HG02885 (cell line): ENCODE data around the gene PARPBP.
"Not testable (repeated sequence)": the region's sequence is repeated elsewhere in the genome, so short reads cannot be mapped to it uniquely, and the experiment has no call there.

Experiments used
- ATAC-seq: cut with Tn5 transposase; IDR thresholded peaks from one replicate; pipeline ENCODE4 v1.9.1; 2021; ENCODE audit warnings: mild to moderate bottlenecking; ENCODE audit not compliant: unreplicated experiment, poor library complexity

The PARPBP gene, protein sequence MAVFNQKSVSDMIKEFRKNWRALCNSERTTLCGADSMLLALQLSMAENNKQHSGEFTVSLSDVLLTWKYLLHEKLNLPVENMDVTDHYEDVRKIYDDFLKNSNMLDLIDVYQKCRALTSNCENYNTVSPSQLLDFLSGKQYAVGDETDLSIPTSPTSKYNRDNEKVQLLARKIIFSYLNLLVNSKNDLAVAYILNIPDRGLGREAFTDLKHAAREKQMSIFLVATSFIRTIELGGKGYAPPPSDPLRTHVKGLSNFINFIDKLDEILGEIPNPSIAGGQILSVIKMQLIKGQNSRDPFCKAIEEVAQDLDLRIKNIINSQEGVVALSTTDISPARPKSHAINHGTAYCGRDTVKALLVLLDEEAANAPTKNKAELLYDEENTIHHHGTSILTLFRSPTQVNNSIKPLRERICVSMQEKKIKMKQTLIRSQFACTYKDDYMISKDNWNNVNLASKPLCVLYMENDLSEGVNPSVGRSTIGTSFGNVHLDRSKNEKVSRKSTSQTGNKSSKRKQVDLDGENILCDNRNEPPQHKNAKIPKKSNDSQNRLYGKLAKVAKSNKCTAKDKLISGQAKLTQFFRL

DNA sequence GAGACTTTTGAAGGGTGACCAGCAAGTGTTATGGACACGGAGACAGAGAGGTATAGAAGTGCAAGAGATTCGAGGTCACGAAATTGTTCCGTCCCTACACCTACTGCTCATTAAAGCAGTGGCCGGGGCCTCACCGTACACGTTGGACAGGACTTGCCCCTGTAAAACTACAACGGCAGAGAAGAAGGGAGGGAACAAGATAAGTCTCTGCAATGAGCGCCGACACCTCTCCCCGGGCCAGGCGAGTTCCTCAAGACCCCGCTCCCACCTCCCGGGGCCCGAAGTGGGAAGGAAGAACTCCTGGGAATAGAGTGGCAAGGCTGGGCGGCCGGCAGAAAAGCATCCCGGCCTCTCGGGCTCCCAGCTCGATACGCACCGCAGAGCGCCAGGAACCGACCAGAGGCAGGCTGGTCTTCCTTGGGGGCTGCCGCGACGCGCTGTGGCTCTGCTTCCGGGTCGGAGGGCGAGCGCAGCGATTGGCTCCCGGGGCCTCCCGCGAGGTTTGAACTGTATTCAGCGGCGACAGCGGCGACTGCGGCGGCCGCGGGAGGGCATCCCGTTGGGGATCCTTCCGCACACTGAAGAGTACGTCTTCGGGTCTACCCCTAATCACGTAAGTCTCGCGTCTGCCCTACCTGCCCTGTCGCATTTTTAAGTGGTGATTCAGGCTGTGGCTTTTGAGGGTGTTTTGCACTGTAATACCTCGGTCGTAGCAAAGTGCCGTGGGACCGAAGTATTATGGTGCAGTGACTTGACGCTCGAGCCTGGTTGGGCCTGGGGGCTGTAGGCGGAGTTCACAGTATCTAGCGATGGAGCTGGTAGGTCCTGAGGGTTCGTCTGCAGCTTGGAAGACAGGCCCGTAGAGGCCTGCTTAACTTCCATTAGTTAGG lies at the start of gene PARPBP, which contains the start of gene NUP37:
Gene PARPBP, plus strand, starts transcription at position 510 of the 890 bp plus-strand sequence. CDS start 3,706 bp downstream, outside the sequence.
Gene NUP37, minus strand, starts transcription at position 441 of the 890 bp plus-strand sequence. CDS start 1,596 bp downstream, outside the sequence.
- peak; percentile 96 for ATAC-seq

DNA sequence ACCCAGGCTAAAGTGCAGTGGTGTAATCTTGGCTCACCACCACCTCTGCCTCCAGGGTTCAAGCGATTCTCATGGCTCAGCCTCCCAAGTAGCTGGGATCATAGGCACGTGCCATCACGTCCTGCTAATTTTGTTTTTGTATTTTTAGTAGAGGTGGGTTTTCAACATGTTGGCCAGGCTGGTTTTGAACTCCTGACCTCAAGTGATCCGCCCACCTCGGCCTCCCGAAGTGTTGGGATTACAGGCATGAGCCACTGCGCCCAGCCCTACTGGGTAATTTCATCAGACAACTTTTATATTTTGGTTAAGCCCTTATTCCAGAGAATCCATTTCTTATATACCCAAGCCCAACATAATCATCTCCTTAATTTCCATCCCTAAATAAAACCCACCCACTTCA lies 47.9 kb upstream of the PARPBP start:
- not testable (repeated sequence) for ATAC-seq

DNA sequence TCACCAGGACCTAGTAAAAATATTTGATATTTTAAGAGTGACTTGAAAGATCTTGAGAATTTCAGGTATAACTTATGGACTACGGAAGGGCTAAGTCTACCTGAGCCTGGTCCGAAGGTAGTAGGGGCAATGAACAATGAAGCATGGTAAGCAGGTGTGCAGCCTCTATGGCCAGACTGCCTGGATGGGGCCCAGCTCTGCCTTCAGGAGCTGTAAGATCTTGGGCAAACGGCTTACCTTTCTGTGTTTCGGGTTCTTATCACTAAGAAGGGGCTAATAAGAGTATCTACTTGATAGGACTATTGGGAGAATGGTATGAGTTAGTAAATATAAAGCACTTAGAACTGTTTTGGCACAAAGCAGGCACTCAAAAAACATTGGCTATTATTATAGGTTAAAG lies 39.1 kb upstream of the PARPBP start:
- ATAC-seq: no peak

DNA sequence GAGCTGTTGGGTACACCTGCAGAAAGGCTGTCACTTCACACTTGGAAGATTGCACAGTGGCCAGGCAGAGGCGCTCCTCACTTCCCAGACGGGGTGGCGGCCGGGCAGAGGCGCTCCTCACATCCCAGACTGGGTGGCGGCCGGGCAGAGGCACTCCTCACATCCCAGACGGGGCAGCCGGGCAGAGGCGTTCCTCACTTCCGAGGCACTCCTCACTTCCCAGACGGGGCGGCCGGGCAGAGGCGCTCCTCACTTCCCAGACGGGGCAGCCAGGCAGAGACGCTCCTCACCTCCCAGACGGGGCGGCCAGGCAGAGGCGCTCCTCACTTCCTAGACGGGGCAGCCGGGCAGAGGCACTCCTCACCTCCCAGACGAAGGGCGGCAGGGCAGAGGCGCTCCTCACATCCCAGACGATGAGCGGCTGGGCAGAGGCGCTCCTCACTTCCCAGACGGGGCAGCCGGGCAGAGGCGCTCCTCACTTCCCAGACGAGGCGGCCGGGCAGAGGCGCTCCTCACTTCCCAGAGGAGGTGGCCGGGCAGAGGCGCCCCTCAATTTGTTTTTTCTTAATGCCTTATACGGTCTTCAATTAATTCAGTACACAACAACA lies 30.7 kb upstream of the PARPBP start:
- not testable (repeated sequence) for ATAC-seq

DNA sequence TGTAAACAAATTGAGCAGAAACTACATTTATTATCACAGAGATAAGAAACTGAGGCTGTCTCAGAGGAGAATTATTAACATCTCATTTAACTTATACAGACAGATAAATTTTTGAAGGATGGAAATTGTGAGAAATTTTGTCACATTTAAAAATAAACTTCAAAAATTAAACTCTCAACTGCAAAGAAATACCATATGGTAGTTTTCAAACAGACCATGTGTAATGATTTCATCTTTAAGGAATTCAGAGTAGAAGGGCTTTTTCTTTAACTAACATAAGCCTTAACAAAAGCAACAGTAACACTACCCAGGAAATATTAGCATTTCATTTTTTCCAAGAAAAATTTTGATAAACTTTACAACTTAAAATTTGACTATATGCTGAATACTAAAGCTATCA lies 26.7 kb upstream of the PARPBP start:
- ATAC-seq: no peak

DNA sequence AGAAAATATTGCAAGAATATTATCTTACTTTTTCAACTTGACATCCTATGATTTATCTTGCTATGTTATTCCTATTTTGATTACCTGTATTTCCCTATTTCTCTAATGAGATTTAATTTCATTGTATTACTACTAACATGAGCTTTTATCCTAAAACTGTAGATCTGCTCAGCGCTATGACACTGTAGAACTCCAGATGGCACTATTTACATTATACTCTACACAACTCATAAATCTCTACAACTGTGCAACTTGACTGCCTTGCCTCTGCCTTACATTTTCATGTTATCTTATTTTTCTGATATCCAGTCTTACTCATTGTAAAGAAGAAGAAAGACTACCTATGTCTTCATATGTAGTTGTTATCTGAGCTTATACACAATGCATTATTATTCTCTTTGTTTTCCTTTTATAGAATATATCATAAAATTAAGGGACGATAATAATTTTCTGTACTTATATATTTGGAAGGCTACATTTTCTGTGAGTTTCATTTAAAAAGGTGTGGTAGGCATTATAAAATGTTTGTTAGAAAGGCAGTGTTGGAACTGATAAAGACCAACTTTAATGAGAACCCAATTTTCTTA lies 24.2 kb upstream of the PARPBP start:
- ATAC-seq: peak; percentile 56

DNA sequence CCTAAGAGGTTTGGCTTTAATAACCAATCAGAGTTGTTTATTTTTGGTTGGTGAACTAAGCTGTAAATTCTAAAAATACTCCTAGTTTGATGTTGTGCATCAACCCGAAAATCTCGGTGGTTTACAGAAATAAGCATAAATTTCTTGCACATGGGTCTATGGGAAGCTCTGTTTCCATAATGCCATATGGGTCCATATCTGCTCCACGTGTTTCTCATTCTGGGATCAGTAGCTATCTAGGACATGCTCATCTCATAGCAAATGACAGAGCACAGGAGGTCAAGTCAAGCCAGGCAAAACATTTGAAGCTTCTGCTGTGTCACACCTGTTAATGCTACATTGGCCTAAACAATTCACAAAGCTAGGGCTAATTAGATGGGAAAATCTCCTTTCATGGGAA lies 23.1 kb upstream of the PARPBP start:
- no peak for ATAC-seq

DNA sequence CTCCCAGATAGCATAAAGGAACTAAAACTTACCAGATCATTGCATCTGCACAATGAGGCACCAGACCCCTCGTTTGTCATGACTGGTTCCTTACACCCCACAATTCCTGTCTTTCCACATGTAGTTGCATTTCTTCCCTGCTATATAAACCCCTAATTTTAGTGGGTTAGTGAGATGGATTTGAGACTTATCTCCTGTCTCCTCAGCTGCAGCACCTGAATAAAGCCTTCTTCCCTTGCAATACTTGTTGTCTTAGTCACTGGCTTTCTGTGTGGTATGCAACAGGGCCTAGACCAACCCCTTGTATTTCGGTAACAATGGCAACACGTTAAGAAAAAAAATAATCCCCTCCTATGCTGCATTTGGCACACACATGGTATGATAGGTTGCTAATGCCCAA lies 13.1 kb upstream of the PARPBP start:
- no peak for ATAC-seq

DNA sequence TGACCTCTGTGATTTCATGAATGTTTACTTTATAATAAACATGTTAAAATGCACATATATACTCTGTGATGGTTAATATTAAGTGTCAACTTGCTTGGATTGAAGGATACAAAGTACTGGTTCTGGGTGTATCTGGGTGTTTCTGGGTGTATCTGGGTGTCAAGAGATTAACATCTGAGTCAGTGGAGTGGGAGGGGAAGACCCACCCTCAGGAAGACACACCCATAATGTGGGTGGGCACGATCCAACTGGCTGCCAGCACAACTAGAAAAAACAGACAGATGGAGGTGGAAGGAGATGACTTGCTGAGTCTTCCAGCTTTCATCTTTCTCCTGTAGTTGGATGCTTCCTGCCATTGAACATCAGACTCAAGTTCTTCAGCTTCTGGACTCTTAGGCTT lies 12.0 kb upstream of the PARPBP start:
- ATAC-seq: no peak

DNA sequence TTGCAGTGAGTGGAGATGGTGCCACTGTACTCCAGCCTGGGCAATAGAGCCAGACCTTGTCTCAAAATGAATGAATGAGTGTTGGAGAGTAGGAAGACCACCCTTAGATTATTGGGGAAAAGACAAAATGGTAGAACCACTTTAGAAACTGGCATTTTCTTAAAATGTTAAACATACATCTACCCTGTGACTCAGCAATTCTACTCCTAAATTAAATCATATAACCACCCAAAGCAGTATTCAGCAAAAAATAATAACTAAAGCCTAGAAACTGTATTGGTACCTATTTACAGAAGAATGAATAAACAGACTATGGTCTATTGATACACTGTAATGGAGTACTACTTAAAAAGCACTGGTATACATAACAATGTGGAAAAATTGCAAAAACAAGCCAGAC lies 9.2 kb upstream of the PARPBP start:
- no peak for ATAC-seq

DNA sequence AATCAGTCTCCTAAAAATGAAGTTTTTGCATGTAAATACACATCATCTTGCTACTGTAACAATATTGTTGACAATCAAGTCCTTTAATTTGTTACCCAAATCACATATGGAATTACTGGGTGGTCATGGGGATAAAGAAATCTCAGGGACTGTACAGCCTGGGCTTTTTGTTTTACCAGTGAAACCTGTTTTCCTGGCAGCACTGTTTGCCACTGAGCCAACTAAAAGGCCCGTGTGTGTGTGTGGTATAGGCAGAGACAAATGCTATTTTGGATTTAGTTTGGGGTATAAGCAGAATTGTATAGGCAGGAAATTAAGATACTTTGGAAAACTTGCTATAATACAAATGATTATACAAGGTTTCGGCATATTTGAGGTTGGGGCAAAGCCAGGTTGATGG lies 5.8 kb upstream of the PARPBP start:
- no peak for ATAC-seq

DNA sequence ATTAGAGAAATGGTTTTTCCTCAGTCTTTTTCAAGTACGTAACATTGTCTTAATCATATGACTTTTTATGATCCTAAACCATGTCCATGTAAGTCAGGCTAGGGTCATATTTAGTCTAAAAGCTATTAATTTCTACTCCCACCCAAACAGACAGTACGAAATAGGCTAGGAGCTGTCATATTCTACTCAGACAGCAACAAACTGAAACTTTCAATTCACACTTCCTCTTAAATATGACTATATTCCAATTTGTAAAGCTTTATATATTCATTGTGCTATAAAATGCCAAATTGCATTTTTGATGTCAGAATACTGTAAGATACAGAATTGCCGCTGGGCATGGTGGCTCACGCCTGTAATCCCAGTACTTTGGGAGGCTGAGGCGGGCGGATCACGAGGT lies 3.6 kb upstream of the PARPBP start:
- ATAC-seq: no peak

DNA sequence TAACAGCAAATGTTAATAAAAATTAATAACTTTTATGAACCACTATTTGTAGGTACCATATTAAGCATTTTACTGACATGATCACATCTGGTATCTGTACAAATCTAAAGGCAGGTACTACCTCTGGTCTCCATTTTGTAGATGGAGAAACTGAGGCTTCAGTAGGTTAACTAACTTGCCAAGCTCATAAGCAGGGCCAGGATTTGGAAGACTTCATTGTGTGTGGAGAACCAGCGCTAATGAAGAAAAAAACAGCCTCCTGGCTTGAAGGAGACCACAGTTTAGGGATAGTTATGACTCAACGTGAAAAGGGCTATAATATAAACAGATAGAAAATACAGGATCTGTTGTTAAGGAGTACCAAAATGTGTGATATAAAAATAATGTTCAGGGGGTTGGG lies 1.1 kb upstream of the PARPBP start:
- no peak for ATAC-seq

DNA sequence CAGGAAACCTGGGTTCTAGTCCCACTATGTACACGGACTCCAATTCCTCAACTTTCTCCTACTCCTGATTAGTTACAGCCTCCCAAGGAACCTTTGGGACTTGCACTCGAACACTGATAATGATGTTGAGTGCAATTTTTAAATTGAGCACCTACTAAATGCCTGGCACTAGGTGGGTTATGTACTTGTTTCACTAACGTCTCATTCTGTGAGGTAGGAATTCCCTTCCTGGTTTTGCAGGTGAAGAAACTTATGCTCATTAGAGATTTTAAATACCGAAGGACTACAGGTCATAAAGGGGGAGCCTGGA lies 536 bp downstream of the PARPBP start:
- ATAC-seq: peak; percentile 1

DNA sequence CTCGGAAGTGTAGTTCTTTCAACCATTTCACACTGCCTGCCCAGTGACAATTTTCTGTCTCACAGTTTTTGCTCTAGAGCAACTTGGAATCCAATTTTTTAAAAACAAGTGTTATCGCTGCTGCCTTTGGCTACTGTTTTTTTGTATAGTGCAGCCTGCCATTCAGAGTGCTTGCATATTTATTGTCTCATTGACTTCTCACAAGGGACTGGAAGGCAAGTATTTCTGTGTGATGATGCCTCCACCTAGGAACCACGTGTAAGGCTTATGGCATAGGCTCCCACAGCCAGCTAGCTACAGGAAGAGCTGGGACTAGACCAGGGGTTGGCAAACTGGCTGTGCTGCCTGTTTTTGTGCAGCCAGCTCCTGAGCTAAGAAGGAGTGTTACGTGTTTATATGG lies 903 bp downstream of the PARPBP start:
- no peak for ATAC-seq

DNA sequence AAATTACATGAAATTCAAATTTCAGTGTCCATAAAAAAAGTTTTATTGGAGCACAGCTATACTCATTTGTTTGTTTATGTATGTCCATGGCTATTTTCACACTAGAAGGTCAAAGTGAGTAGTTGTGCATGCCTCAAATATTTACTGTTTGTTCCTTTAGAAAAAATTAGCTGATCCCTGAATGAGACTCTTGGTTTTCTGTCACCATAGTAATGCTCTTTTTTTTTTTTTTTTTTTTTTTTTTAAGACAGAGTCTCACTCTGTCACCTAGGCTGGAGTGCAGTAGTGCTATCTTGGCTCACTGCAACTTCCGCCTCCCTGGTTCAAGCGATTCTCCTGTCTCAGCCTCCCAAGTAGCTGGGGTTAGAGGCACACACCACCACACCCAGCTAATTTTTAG lies 1.3 kb downstream of the PARPBP start:
- ATAC-seq: not testable (repeated sequence)

DNA sequence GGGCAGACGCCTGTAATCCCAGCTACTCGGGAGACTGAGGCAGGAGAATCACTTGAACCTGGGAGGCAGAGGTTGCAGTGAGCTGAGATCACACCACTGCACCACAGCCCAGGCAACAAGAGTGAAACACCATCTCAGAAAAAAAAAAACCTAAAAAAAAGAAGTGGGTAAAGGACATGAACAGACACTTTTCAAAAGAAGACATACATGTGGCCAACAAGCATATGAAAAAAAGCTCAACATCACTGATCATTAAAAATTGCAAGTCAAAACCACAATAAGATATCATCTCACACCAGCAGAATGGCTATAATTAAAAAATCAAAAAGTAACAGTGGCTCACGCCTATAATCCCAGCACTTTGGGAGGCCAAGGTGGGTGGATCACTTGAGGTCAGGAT lies 10.7 kb downstream of the PARPBP start:
- ATAC-seq: not testable (repeated sequence)

DNA sequence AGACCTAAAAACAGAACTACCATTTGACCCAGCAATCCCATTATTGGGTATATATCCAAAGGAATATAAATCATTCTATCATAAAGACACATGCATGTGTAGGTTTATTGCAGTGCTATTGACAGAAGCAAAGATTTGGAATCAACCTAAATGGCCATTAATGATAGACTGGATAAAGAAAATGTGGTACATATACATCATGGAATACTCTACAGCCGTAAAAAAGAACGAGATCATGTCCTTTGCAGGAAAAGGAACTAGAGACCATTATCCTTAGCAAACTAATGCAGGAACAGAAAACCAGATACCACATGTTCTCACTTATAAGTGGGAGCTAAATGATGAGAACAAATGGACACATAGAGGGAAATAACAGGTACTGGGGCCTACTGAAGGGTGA lies 11.5 kb downstream of the PARPBP start:
- not testable (repeated sequence) for ATAC-seq

DNA sequence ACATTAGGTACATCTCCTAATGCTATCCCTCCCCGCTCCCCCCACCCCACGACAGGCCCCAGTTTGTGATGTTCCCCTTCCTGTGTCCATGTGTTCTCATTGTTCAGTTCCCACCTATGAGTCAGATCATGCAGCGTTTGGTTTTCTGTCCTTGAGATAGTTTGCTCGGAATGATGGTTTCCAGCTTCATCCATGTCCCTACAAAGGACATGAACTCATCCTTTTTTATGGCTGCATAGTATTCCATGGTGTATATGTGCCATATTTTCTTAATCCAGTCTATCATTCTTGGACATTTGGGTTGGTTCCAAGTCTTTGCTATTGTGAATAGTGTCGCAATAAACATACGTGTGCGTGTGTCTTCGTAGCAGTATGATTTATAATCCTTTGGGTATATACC lies 17.6 kb downstream of the PARPBP start:
- not testable (repeated sequence) for ATAC-seq

DNA sequence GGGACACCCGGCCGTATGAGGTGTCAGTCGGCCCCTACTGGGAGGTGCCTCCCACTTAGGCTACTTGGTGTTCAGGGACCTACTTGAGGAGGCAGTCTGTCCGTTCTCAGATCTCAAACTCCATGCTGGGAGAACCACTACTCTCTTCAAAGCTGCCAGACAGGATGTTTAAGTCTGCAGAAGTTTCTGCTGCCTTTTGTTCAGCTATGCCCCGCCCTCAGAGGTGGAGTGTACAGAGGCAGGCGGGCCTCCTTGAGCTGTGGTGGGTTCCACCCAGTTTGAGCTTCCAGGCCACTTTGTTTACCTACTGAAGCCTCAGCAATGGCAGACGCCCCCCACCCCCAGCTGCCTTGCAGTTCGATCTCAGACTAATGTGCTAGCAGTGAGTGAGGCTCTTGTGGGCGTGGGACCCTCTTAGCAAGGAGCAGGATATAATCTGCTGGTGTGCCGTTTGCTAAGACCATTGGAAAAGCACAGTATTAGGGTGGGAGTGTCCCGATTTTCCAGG lies 22.9 kb downstream of the PARPBP start:
- not testable (repeated sequence) for ATAC-seq
